Uterus (tissue), 4 donors: ENCODE data around the gene C15orf39. TPM values are rescaled to one million over a fixed set of nuclear protein-coding genes. Genes with fewer than 3 reads are reported as not detected.
A peak's percentile ranks its signal among the peaks of the same experiment; 100 is the strongest.

Source experiments
- DNase-seq, 2 donors: peaks; one replicate each; pipeline ENCODE4 v3.0.0-alpha.2; 2019 to 2020
- H3K27ac ChIP-seq, 2 donors: fragments of 200-600 bp; sonication (generic); 1 replicate in 1 of 2; 2 replicates in 1 of 2; pipeline ENCODE4 v1.5.1; 2016 to 2018
- H3K27me3 ChIP-seq, 2 donors: fragments of 200-600 bp; sonication (generic); one replicate each; pipeline ENCODE4 v1.5.1; 2018 to 2019; ENCODE audit warnings: control low read depth in 1 of 2
- H3K36me3 ChIP-seq, 2 donors: fragments of 200-600 bp; sonication (generic); one replicate each; pipeline ENCODE4 v1.5.1; 2019; ENCODE audit warnings: control low read depth in 1 of 2
- H3K4me1 ChIP-seq, 2 donors: fragments of 200-600 bp; sonication (generic); one replicate each; pipeline ENCODE4 v1.5.1; 2018 to 2019; ENCODE audit warnings: control low read depth in 1 of 2
- H3K4me3 ChIP-seq, 2 donors: fragments of 200-600 bp; sonication (generic); 1 replicate in 1 of 2; 2 replicates in 1 of 2; pipeline ENCODE4 v1.5.1; 2018 to 2019; ENCODE audit warnings: mild to moderate bottlenecking in 1 of 2
- H3K9me3 ChIP-seq, 2 donors: fragments of 200-600 bp; sonication (generic); one replicate each; pipeline ENCODE4 v1.5.1; 2019; ENCODE audit warnings: control low read depth in 1 of 2
- POLR2A ChIP-seq, 2 donors: fragments of 450-650 bp; IDR thresholded peaks; one replicate each; pipeline ENCODE4 v1.6.1; 2016; ENCODE audit warnings: antibody characterized with exemption in 2 of 2, mild to moderate bottlenecking in 1 of 2, moderate library complexity in 1 of 2
- intact Hi-C: fragments of 100-400 bp; cut with DNase I; formaldehyde crosslinking; loops from one replicate; pipeline ENCODE4 v1.15.1; 2023; ENCODE audit warnings: low total_unique reads
- total RNA-seq, 4 donors: library from RNA; depleted of rRNA in 3 of 4; stranded (reverse); fragments of >200 nt in 3 of 4; gene quantifications; one replicate each; pipeline versions ENCODE4 v1.1.0 to v1.2.4, GENCODE V29; 2014 to 2023
- TF ChIP-seq, protein P1 (sequence below), 4 experiments: fragments of 200-600 bp in 2 of 4; fragments of 450-650 bp in 2 of 4; sonication (generic) in 2 of 4; IDR thresholded peaks; one replicate each; pipeline ENCODE4 v1.5.1; 2016 to 2019; ENCODE audit warnings: antibody characterized with exemption in 4 of 4, mild to moderate bottlenecking in 2 of 4, moderate library complexity in 1 of 4
- donor health status: DM: yes; HTN: yes; CAD: no.

The C15orf39 gene
- total RNA-seq, 4 donors from 2014 or later, result 4.6 to 43.9 (median 14.1) TPM

DNA sequence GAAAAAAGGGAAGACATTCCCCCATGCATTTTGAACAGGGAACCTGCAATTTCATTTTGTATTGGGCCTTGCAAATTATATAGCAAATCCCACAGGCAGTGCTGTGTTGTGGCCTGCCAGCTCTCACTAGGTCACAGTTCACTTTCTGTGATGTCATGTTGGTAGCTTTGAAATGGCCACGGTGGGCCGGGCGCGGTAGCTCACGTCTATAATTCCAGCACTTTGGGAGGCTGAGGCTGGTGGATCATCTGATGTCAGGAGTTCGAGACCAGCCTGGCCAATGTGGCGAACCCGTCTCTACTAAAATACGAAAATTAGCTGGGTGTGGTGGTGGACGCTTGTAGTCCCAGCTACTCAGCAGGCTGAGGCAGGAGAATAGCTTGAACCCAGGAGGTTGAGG, 27.0 kb upstream of the C15orf39 start:
- intact Hi-C loops, result no loop called here
- Histone ChIP-seq H3K9me3 (no peaks in the 10 kb centered on the region), H3K4me3 (no peak overlapping the region), H3K4me1 (peaks cover 0 to 17% of the 10 kb centered on the region in 2 donors), H3K27ac (no peak overlapping the region), H3K36me3 (no peaks in the 10 kb centered on the region), H3K27me3 (no peaks in the 10 kb centered on the region)
- no peak for TF ChIP-seq POLR2A (IDR thresholded peaks at IDR 0.05)
- TF ChIP-seq, protein P1, sequence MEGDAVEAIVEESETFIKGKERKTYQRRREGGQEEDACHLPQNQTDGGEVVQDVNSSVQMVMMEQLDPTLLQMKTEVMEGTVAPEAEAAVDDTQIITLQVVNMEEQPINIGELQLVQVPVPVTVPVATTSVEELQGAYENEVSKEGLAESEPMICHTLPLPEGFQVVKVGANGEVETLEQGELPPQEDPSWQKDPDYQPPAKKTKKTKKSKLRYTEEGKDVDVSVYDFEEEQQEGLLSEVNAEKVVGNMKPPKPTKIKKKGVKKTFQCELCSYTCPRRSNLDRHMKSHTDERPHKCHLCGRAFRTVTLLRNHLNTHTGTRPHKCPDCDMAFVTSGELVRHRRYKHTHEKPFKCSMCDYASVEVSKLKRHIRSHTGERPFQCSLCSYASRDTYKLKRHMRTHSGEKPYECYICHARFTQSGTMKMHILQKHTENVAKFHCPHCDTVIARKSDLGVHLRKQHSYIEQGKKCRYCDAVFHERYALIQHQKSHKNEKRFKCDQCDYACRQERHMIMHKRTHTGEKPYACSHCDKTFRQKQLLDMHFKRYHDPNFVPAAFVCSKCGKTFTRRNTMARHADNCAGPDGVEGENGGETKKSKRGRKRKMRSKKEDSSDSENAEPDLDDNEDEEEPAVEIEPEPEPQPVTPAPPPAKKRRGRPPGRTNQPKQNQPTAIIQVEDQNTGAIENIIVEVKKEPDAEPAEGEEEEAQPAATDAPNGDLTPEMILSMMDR (IDR thresholded peaks at IDR 0.05), result no peak
- DNase-seq, result no peak

- TF ChIP-seq, protein P1 (IDR thresholded peaks at IDR 0.05), result no peak
- TF ChIP-seq POLR2A (IDR thresholded peaks at IDR 0.05), result no peak
- H3K27me3 ChIP-seq, result no peaks in the 10 kb centered on the region
- intact Hi-C loops, result no loop called here
- no peak for DNase-seq
- H3K9me3 ChIP-seq, result no peaks in the 10 kb centered on the region
- H3K27ac ChIP-seq, result peak overlapping the region; percentile 83 to 87
- H3K4me3 ChIP-seq, result no peak overlapping the region
- H3K36me3 ChIP-seq, result no peaks in the 10 kb centered on the region
- H3K4me1 ChIP-seq, result peaks cover 0 to 22% of the 10 kb centered on the region in 2 donors
Measured at GRCh38 chr15:75176396-75176761, 25.3 kb upstream of the C15orf39 start.

DNA sequence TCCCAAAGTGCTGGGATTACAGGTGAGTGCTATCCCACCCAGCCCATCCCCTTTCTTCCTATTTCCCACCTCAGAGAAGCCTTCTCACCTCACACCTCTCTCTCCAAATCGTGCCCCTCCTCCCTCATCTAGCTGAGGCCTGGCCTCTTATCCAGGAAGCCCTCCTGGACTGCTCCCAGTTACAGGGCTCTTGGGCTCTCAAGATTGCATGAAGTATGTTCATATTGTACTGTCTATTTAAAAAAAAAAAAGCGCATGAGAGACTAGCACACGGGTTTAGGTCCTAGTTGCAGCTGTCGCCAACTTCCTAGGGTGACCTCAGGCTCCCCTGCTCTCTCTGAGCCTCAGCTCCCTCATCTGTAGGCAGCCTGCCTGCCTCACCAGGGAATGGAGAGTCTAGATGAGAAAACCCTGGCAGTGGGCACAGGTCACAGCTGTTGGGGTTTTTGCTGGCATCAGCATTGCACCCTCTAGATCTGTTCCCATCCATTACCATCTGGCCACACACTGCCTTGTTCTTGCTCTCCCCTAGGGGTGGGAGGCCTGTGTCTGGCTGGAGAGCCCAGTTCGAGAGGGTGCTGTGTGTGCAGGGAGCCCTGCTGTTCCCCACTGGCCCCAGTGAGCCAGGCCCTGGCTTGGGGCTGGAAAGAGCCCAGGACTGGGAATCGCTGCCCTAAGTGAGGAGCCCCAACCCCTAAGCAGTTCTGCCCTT, 24.2 kb upstream of the C15orf39 start:
- no peak for DNase-seq
- H3K4me3 ChIP-seq, result no peak overlapping the region
- intact Hi-C loops, result no loop called here

GRCh38 chr15:75178171-75178937, 23.3 kb upstream of the C15orf39 start:
- intact Hi-C loops, result no loop called here
- Histone ChIP-seq H3K27ac (peak overlapping the region; percentile 83 to 87), H3K4me3 (peak overlapping the region; percentile 25 to 29), H3K9me3 (no peaks in the 10 kb centered on the region), H3K4me1 (peaks cover 0 to 26% of the 10 kb centered on the region in 2 donors), H3K27me3 (no peaks in the 10 kb centered on the region), H3K36me3 (no peaks in the 10 kb centered on the region)
- TF ChIP-seq POLR2A (IDR thresholded peaks at IDR 0.05), result no peak
- TF ChIP-seq, protein P1 (IDR thresholded peaks at IDR 0.05), result no peak
- DNase-seq, result peak; percentile 63 to 72

More for the DNA sequence above, 24.2 kb upstream of the C15orf39 start:
- Histone ChIP-seq H3K4me1 (peaks cover 0 to 26% of the 10 kb centered on the region in 2 donors), H3K36me3 (no peaks in the 10 kb centered on the region), H3K27me3 (no peaks in the 10 kb centered on the region), H3K9me3 (no peaks in the 10 kb centered on the region), H3K27ac (peak overlapping the region; percentile 83 to 87)
- TF ChIP-seq, protein P1 (IDR thresholded peaks at IDR 0.05), result no peak
- no peak for TF ChIP-seq POLR2A (IDR thresholded peaks at IDR 0.05)
